Keratinocyte (primary cell): ENCODE results near the gene GAPDHS. TPM values are rescaled to one million over a fixed set of nuclear protein-coding genes. Genes with fewer than 3 reads are reported as not detected.

Source experiments
- DNase-seq: peaks from one replicate; pipeline ENCODE4 v3.0.0-alpha.2; 2011; ENCODE audit warnings: low read depth, missing footprints, low spot score
- FAIRE-seq: peaks from 2 replicates; lab custom pipeline; 2011; peaks lifted over from hg19 to GRCh38; lab: Jason Lieb, UNC
- H2AFZ ChIP-seq: 2 replicates; pipeline ENCODE4 v1.6.0; 2012; ENCODE audit warnings: low read length, control low read depth, inconsistent platforms; ENCODE audit not compliant: control insufficient read depth
- H3K27ac ChIP-seq: 2 replicates; pipeline ENCODE4 v1.5.1; 2011; ENCODE audit warnings: low read length; ENCODE audit not compliant: control insufficient read depth, insufficient read depth
- H3K27me3 ChIP-seq: 3 replicates; pipeline ENCODE4 v1.6.0; 2011; ENCODE audit warnings: low read length; ENCODE audit not compliant: control insufficient read depth, insufficient read depth; ENCODE audit errors: extremely low read depth
- H3K36me3 ChIP-seq, 2 experiments: 2 replicates in 1 of 2; 3 replicates in 1 of 2; pipeline ENCODE4 v1.5.1; 2011; ENCODE audit warnings: low read length in 2 of 2, mild to moderate bottlenecking in 1 of 2; ENCODE audit not compliant: control insufficient read depth in 2 of 2, insufficient read depth in 2 of 2; ENCODE audit errors: extremely low read depth in 1 of 2
- H3K4me1 ChIP-seq: 3 replicates; pipeline ENCODE4 v1.5.1; 2011; ENCODE audit warnings: low read length; ENCODE audit not compliant: control insufficient read depth, insufficient read depth; ENCODE audit errors: extremely low read depth
- H3K4me2 ChIP-seq: 3 replicates; pipeline ENCODE4 v1.6.0; 2011; ENCODE audit warnings: low read depth, low read length; ENCODE audit not compliant: control insufficient read depth, insufficient read depth; ENCODE audit errors: extremely low read depth
- H3K4me3 ChIP-seq, 3 experiments: fragments of 200-600 bp in 1 of 3; sonication (generic) in 1 of 3; 2 replicates in 2 of 3; 3 replicates in 1 of 3; pipeline ENCODE4 v1.5.1; 2011 to 2016; ENCODE audit warnings: low read length in 3 of 3, mild to moderate bottlenecking in 3 of 3, control low read depth in 2 of 3, inconsistent platforms in 1 of 3, low read depth in 1 of 3, mixed read lengths in 1 of 3, mixed run types in 1 of 3, moderate library complexity in 1 of 3; ENCODE audit not compliant: control insufficient read depth in 2 of 3, insufficient read depth in 2 of 3; ENCODE audit errors: extremely low read depth in 1 of 3
- H3K79me2 ChIP-seq: 2 replicates; pipeline ENCODE4 v1.6.0; 2012; ENCODE audit warnings: low read length; ENCODE audit not compliant: control insufficient read depth, insufficient read depth
- H3K9ac ChIP-seq: 3 replicates; pipeline ENCODE4 v1.6.0; 2011; ENCODE audit warnings: low read length; ENCODE audit not compliant: control insufficient read depth, insufficient read depth; ENCODE audit errors: extremely low read depth
- H3K9me1 ChIP-seq: 3 replicates; pipeline ENCODE4 v1.6.0; 2011; ENCODE audit warnings: low read length; ENCODE audit not compliant: control insufficient read depth, insufficient read depth; ENCODE audit errors: extremely low read depth
- H3K9me3 ChIP-seq: 2 replicates; pipeline ENCODE4 v1.5.1; 2012; ENCODE audit warnings: low read depth, low read length; ENCODE audit not compliant: control insufficient read depth
- H4K20me1 ChIP-seq: 3 replicates; pipeline ENCODE4 v1.6.0; 2011; ENCODE audit warnings: low read length; ENCODE audit not compliant: control insufficient read depth, insufficient read depth; ENCODE audit errors: extremely low read depth
- CTCF ChIP-seq, 3 experiments: IDR thresholded peaks in 1 of 3; conservative IDR thresholded peaks in 1 of 3; optimal IDR thresholded peaks in 1 of 3; 2 replicates in 2 of 3; 3 replicates in 1 of 3; pipeline versions ENCODE3 to v1.5.1; 2011; ENCODE audit warnings: low read length in 3 of 3, mild to moderate bottlenecking in 3 of 3, moderate library complexity in 2 of 3, control low read depth in 1 of 3, inconsistent platforms in 1 of 3; ENCODE audit not compliant: insufficient read depth in 2 of 3; ENCODE audit errors: extremely low read depth in 1 of 3
- EZH2 ChIP-seq: IDR thresholded peaks from one replicate; pipeline ENCODE4 v1.6.1; 2012; ENCODE audit warnings: inconsistent platforms, mild to moderate bottlenecking, low read length, moderate library complexity
- dilution Hi-C: fragments of 300-500 bp; cut with MboI; formaldehyde crosslinking; loops from one replicate; pipeline ENCODE4 v1.7.0; 2020; ENCODE audit warnings: low sequenced_read_pairs; ENCODE audit not compliant: extremely low pct_ligation_motif_present
- polyA plus RNA-seq, 5 experiments: library from polyadenylated mRNA; depleted of rRNA in 3 of 5; stranded (reverse) in 3 of 5; stranded (forward) in 1 of 5; unstranded in 1 of 5; fragments of >200 nt; gene quantifications; 1 replicate in 1 of 5; 2 replicates in 3 of 5; 3 replicates in 1 of 5; pipeline versions ENCODE4 v1.2.1 to v1.2.3, GENCODE V29; 2011 to 2012; ENCODE audit warnings: missing spikeins in 2 of 5, low read depth in 1 of 5, low replicate concordance in 1 of 5

GAPDHS gene
- polyA plus RNA-seq, 1 donor (not counting 4 experiments of a cell fraction or from before 2014, with no cell fraction given) = 0.08 TPM

GRCh38 chr19:35561436-35561835 lies 28.2 kb downstream of the GAPDHS start:
- Histone ChIP-seq H3K9me1 (no peaks in the 10 kb centered on the region), H4K20me1 (no peaks in the 10 kb centered on the region), H3K4me1 (no peaks in the 10 kb centered on the region), H3K9me3 (no peaks in the 10 kb centered on the region), H3K79me2 (no peaks in the 10 kb centered on the region), H2AFZ (no peak overlapping the region), H3K9ac (no peak overlapping the region), H3K27ac (no peak overlapping the region), H3K36me3 (no peaks in the 10 kb centered on the region), H3K27me3 (peaks cover 23% of the 10 kb centered on the region), H3K4me3 (no peak overlapping the region), H3K4me2 (no peak overlapping the region)
- DNase-seq (no peak), FAIRE-seq (no peak)
- dilution Hi-C loops = no loop called here
- TF ChIP-seq EZH2 (no peak), CTCF (optimal IDR thresholded peaks at IDR 0.05 in 1 of 3, IDR thresholded peaks at IDR 0.05 in 1 of 3, conservative IDR thresholded peaks at IDR 0.05 in 1 of 3; ENCODE audit: extremely low read depth in 1 of 3, insufficient read depth in 2 of 3, low read length in 3 of 3) (no peak)

- TF ChIP-seq EZH2 (no peak), CTCF (optimal IDR thresholded peaks at IDR 0.05 in 1 of 3, IDR thresholded peaks at IDR 0.05 in 1 of 3, conservative IDR thresholded peaks at IDR 0.05 in 1 of 3; ENCODE audit: extremely low read depth in 1 of 3, insufficient read depth in 2 of 3, low read length in 3 of 3) (no peak)
- Histone ChIP-seq H2AFZ (no peak overlapping the region), H3K79me2 (no peaks in the 10 kb centered on the region), H3K4me3 (no peak overlapping the region), H3K27ac (no peak overlapping the region), H3K4me1 (no peaks in the 10 kb centered on the region), H3K9me3 (no peaks in the 10 kb centered on the region), H3K4me2 (no peak overlapping the region), H3K27me3 (peaks cover 23% of the 10 kb centered on the region), H3K9ac (no peak overlapping the region), H4K20me1 (no peaks in the 10 kb centered on the region), H3K36me3 (no peaks in the 10 kb centered on the region), H3K9me1 (no peaks in the 10 kb centered on the region)
- dilution Hi-C loops = no loop called here
- DNase-seq = no peak
- FAIRE-seq = no peak
These were observed 29.1 kb downstream of the GAPDHS start for GRCh38 chr19:35562336-35562735.
